HEK293T (cell line): ENCODE results near the gene IPO11.

Experiments
- ELF4 ChIP-seq: fragments of 450-650 bp; IDR thresholded peaks from 2 replicates; pipeline ENCODE4 v1.6.1; 2017; ENCODE audit warnings: antibody characterized with exemption
- FOXK2 ChIP-seq: fragments of 450-650 bp; IDR thresholded peaks from 2 replicates; pipeline ENCODE4 v1.6.1; 2016; ENCODE audit warnings: mild to moderate bottlenecking
- FOXM1 ChIP-seq: fragments of 450-650 bp; IDR thresholded peaks from 2 replicates; pipeline ENCODE4 v1.6.1; 2017; ENCODE audit warnings: mild to moderate bottlenecking, borderline replicate concordance
- SP1 ChIP-seq: fragments of 450-650 bp; IDR thresholded peaks from 2 replicates; pipeline ENCODE4 v1.6.1; 2017
- TARDBP ChIP-seq: fragments of 450-650 bp; IDR thresholded peaks from 2 replicates; pipeline ENCODE4 v1.6.1; 2016

GRCh38 chr5:62562867-62563266 is 150.3 kb downstream of the IPO11 start:
- TF ChIP-seq FOXK2 (no peak), ELF4 (no peak), FOXM1 (no peak), TARDBP (no peak), SP1 (no peak)
